ENCODE data around the gene DBNDD2.

GRCh38 chr20:45372241-45372640 is 35.8 kb upstream of the DBNDD2 start:
- TF ChIP-seq EZH2 (IDR thresholded peaks at IDR 0.05; ENCODE audit: low read length, missing control alignments), result no peak
- TF ChIP-seq CTCF (conservative IDR thresholded peaks at IDR 0.05 in 1 of 2, IDR thresholded peaks at IDR 0.05 in 1 of 2; ENCODE audit: low read depth in 1 of 2, low read length in 2 of 2), result no peak
